Neural cell (in vitro differentiated cells): ENCODE measurements around the gene SURF4. TPM values are rescaled to one million over a fixed set of nuclear protein-coding genes. Genes with fewer than 3 reads are reported as not detected.
"Not testable (repeated sequence)": the region's sequence is repeated elsewhere in the genome, so short reads cannot be mapped to it uniquely, and the experiment has no call there.

Source experiments
- H2AFZ ChIP-seq: fragments of 200-600, 300-800 bp; sonication (generic), shearing (Covaris generic); 2 replicates; pipeline ENCODE4 v1.6.0; 2014; ENCODE audit warnings: low read depth, mild to moderate bottlenecking, antibody characterized with exemption, low read length, moderate library complexity
- H3F3A ChIP-seq: fragments of 200-600 bp; shearing (Covaris generic); 2 replicates; pipeline ENCODE4 v1.6.1; 2016; ENCODE audit warnings: mild to moderate bottlenecking, moderate library complexity, mixed read lengths, antibody characterized with exemption, low read length; ENCODE audit not compliant: insufficient read depth, poor library complexity, severe bottlenecking
- H3K27ac ChIP-seq: fragments of 200-600, 300-800 bp; sonication (generic), shearing (Covaris generic); 2 replicates; pipeline ENCODE4 v1.5.1; 2014; ENCODE audit warnings: mild to moderate bottlenecking, low read length, moderate library complexity
- H3K27me3 ChIP-seq: fragments of 300-800, 200-600 bp; sonication (generic), shearing (Covaris generic); 2 replicates; pipeline ENCODE4 v1.6.0; 2014; ENCODE audit warnings: mild to moderate bottlenecking, low read depth, low read length, moderate library complexity; ENCODE audit not compliant: insufficient read depth
- H3K36me3 ChIP-seq: fragments of 300-800, 200-600 bp; sonication (generic), shearing (Covaris generic); 2 replicates; pipeline ENCODE4 v1.5.1; 2014; ENCODE audit warnings: mild to moderate bottlenecking, antibody characterized with exemption, low read length, moderate library complexity; ENCODE audit not compliant: insufficient read depth
- H3K4me2 ChIP-seq: fragments of 300-800, 200-600 bp; sonication (generic), shearing (Covaris generic); 2 replicates; pipeline ENCODE4 v1.6.0; 2014; ENCODE audit warnings: mild to moderate bottlenecking, low read length
- H3K4me3 ChIP-seq: fragments of 300-800, 200-600 bp; sonication (generic), shearing (Covaris generic); 2 replicates; pipeline ENCODE4 v1.5.1; 2014; ENCODE audit warnings: mild to moderate bottlenecking, low read length, moderate library complexity
- H3K79me2 ChIP-seq: fragments of 200-600 bp; shearing (Covaris generic); replicated peaks from 2 replicates; pipeline ENCODE4 v1.6.0; 2014; ENCODE audit warnings: mild to moderate bottlenecking, low read length, moderate library complexity; ENCODE audit not compliant: insufficient read depth
- H3K9ac ChIP-seq: fragments of 300-800, 200-600 bp; sonication (generic), shearing (Covaris generic); 2 replicates; pipeline ENCODE4 v1.6.1; 2016; ENCODE audit warnings: mild to moderate bottlenecking, low read length, mixed read lengths
- H3K9me2 ChIP-seq: fragments of 200-600 bp; shearing (Covaris generic); 2 replicates; pipeline ENCODE4 v1.6.1; 2016; ENCODE audit warnings: mild to moderate bottlenecking, low read length, mixed read lengths; ENCODE audit not compliant: insufficient read depth
- H3K9me3 ChIP-seq: fragments of 200-600, 300-800 bp; sonication (generic), shearing (Covaris generic); 2 replicates; pipeline ENCODE4 v1.6.1; 2016; ENCODE audit warnings: mild to moderate bottlenecking, mixed run types, low read length, moderate library complexity, mixed read lengths
- H4K20me1 ChIP-seq: fragments of 200-600 bp; shearing (Covaris generic); 2 replicates; pipeline ENCODE4 v1.6.1; 2016; ENCODE audit warnings: mild to moderate bottlenecking, mixed run types; ENCODE audit not compliant: insufficient read depth
- CTCF ChIP-seq: fragments of 450-650 bp; IDR thresholded peaks from 2 replicates; pipeline ENCODE4 v1.5.1; 2014; ENCODE audit warnings: antibody characterized with exemption, mild to moderate bottlenecking, moderate library complexity; ENCODE audit not compliant: poor library complexity, severe bottlenecking
- EP300 ChIP-seq: fragments of 450-650 bp; conservative IDR thresholded peaks from 2 replicates; pipeline ENCODE4 v1.6.1; 2014; ENCODE audit warnings: antibody characterized with exemption, mild to moderate bottlenecking, moderate library complexity; ENCODE audit not compliant: poor library complexity, severe bottlenecking
- EZH2 ChIP-seq: fragments of 200-600, 300-800 bp; shearing (Covaris generic), sonication (generic); IDR thresholded peaks from 2 replicates; pipeline ENCODE4 v1.6.1; 2014; ENCODE audit warnings: antibody characterized with exemption, low read length, borderline replicate concordance, mild to moderate bottlenecking; ENCODE audit not compliant: insufficient read depth, poor library complexity, severe bottlenecking
- MXI1 ChIP-seq: fragments of 450-650 bp; conservative IDR thresholded peaks from 2 replicates; pipeline ENCODE4 v1.6.1; 2014; ENCODE audit warnings: antibody characterized with exemption, mild to moderate bottlenecking; ENCODE audit not compliant: poor library complexity, severe bottlenecking
- POLR2AphosphoS5 ChIP-seq: IDR thresholded peaks from 2 replicates; pipeline ENCODE4 v1.6.1; 2012
- RAD21 ChIP-seq: fragments of 450-650 bp; conservative IDR thresholded peaks from 2 replicates; pipeline ENCODE4 v1.6.1; 2014; ENCODE audit warnings: antibody characterized with exemption, mild to moderate bottlenecking, moderate library complexity
- REST ChIP-seq: IDR thresholded peaks from 2 replicates; pipeline ENCODE4 v1.6.1; 2012; ENCODE audit warnings: borderline replicate concordance
- SMC3 ChIP-seq: fragments of 450-650 bp; conservative IDR thresholded peaks from 2 replicates; pipeline ENCODE4 v1.6.1; 2014; ENCODE audit warnings: antibody characterized with exemption, mild to moderate bottlenecking, moderate library complexity; ENCODE audit not compliant: poor library complexity
- TAF1 ChIP-seq: IDR thresholded peaks from 2 replicates; pipeline ENCODE4 v1.6.1; 2012; ENCODE audit warnings: low read depth
- polyA plus RNA-seq: library from polyadenylated mRNA; depleted of rRNA; stranded (reverse); fragments of >200 nt; gene quantifications from 2 replicates; pipeline ENCODE4 v1.2.3, GENCODE V29; 2014

Gene SURF4
- polyA plus RNA-seq, 1 donor from 2014 or later, result 78.3 TPM

- no peaks in the 10 kb centered on the region for H4K20me1 ChIP-seq
- H3K27ac ChIP-seq, result no peak overlapping the region
Observed at GRCh38 chr9:133377721-133378216, 1.9 kb upstream of the SURF4 start.

DNA sequence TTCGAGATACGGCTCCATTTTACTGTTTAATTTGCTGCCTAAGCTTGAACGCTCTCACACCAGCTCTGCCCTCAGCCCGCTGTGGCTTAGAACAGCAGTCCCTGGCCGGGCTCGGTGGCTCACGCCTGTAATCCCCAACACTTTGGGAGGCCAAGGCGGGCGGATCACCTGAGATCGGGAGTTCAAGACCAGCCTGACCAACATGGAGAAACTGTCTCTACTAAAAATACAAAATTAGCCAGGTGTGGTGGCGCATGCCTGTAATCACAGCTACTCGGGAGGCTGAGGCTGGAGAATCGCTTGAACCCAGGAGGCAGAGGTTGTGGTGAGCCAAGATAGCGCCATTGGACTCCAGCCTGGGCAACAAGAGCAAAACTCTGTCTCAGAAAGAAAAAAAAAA, 1.4 kb upstream of the SURF4 start:
- not testable (repeated sequence) for H3K27me3 ChIP-seq, H4K20me1 ChIP-seq, H3K27ac ChIP-seq, H3K9ac ChIP-seq, H2AFZ ChIP-seq, H3K9me2 ChIP-seq, H3K36me3 ChIP-seq, H3K9me3 ChIP-seq, H3K4me2 ChIP-seq, H3F3A ChIP-seq, H3K4me3 ChIP-seq
- H3K79me2 ChIP-seq, result peaks cover 27% of the 10 kb centered on the region

More at GRCh38 chr9:133377721-133378216, 1.9 kb upstream of the SURF4 start:
- Histone ChIP-seq H3K79me2 (peaks cover 22% of the 10 kb centered on the region), H3K4me2 (no peak overlapping the region), H3K9me3 (no peaks in the 10 kb centered on the region), H3K9me2 (no peaks in the 10 kb centered on the region), H3K27me3 (no peaks in the 10 kb centered on the region), H3K9ac (no peak overlapping the region), H3K4me3 (no peak overlapping the region), H3K36me3 (no peaks in the 10 kb centered on the region), H3F3A (no peaks in the 10 kb centered on the region), H2AFZ (no peak overlapping the region)
- TF ChIP-seq REST, result no peak
- no peak for TF ChIP-seq RAD21
- no peak for TF ChIP-seq EP300
- TF ChIP-seq POLR2AphosphoS5, result no peak
- no peak for TF ChIP-seq EZH2
- TF ChIP-seq MXI1, result no peak
- TF ChIP-seq TAF1, result no peak
- TF ChIP-seq SMC3, result no peak
- TF ChIP-seq CTCF, result no peak
